ENCODE results near the gene ULK4. TPM values are rescaled to one million over a fixed set of nuclear protein-coding genes. Genes with fewer than 3 reads are reported as not detected.

Gene ULK4
- total and polyA plus RNA-seq, 2 of the 4 experiments (the other 2 are of a cell fraction), result 2.7 to 5.0 TPM

GRCh38 chr3:41249318-41249717, 712.6 kb downstream of the ULK4 start:
- Histone ChIP-seq H2AFZ (replicated peaks; ENCODE audit: low read length, poor library complexity) (no peak overlapping the region), H4K5ac (ENCODE audit: low read depth, low read length) (no peak overlapping the region), H4K91ac (ENCODE audit: insufficient read depth, low read depth, low read length) (no peak overlapping the region), H2AK9ac (replicated peaks; ENCODE audit: low read depth, low read length, poor library complexity) (no peak overlapping the region), H2BK120ac (ENCODE audit: low read depth, low read length) (no peak overlapping the region), H4K8ac (ENCODE audit: low read depth in 2 of 2, low read length in 2 of 2) (no peak overlapping the region), H2BK15ac (ENCODE audit: low read depth, low read length) (no peak overlapping the region), H3K9me1 (ENCODE audit: insufficient read depth, low read length) (peaks cover 15% of the 10 kb centered on the region; the same call in 1 of the 2 replicates), H2BK20ac (ENCODE audit: low read depth, low read length) (no peak overlapping the region), H2BK5ac (ENCODE audit: low read depth, low read length, poor library complexity, severe bottlenecking) (no peak overlapping the region), H3K56ac (ENCODE audit: extremely low read depth, insufficient read depth, low read length) (no peak overlapping the region), H3K23ac (ENCODE audit: low read depth, low read length) (no peak overlapping the region), H3K36me3 (ENCODE audit: control insufficient read depth, insufficient read depth, low read length) (peaks cover 8% of the 10 kb centered on the region), H3K9me3 (ENCODE audit: control insufficient read depth, insufficient read depth, low read length) (no peaks in the 10 kb centered on the region), H3K14ac (replicated peaks; ENCODE audit: low read depth, low read length) (no peak overlapping the region), H3K4me3 (ENCODE audit: insufficient read depth, low read depth, low read length) (no peak overlapping the region), H3K27me3 (ENCODE audit: control insufficient read depth, insufficient read depth, low read length) (no peaks in the 10 kb centered on the region), H3K4ac (ENCODE audit: low read depth, low read length) (no peak overlapping the region), H3K27ac (ENCODE audit: insufficient read depth, low read length) (no peak overlapping the region), H3K18ac (ENCODE audit: low read depth, low read length) (no peak overlapping the region), H3K9ac (ENCODE audit: low read depth, low read length) (no peak overlapping the region), H3K4me2 (ENCODE audit: low read depth, low read length) (no peak overlapping the region), H3K79me1 (ENCODE audit: low read depth in 1 of 2, low read length in 2 of 2) (no peaks in the 10 kb centered on the region), H4K20me1 (ENCODE audit: insufficient read depth, low read length) (no peaks in the 10 kb centered on the region; the same call in 1 of the 2 replicates), H3K4me1 (ENCODE audit: control insufficient read depth, insufficient read depth, low read length) (peaks cover 3% of the 10 kb centered on the region; the same call in 1 of the 2 replicates), H2AK5ac (ENCODE audit: low read depth, low read length) (no peak overlapping the region)
- ChIA-PET POLR2A (ENCODE audit: unreplicated experiment) (no interaction called here), CTCF (no interaction called here)
- TF ChIP-seq POLR2A (IDR thresholded peaks at IDR 0.05; ENCODE audit: low read depth, low read length) (no peak), CHD1 (IDR thresholded peaks at IDR 0.05; ENCODE audit: low read depth, low read length) (no peak), CEBPB (IDR thresholded peaks at IDR 0.05; ENCODE audit: low read depth, low read length) (no peak), MXI1 (IDR thresholded peaks at IDR 0.05; ENCODE audit: borderline replicate concordance, low read depth, low read length) (no peak)
- in situ Hi-C loops (cut with MboI; ENCODE audit: low sequenced_read_pairs), result no loop called here
- ATAC-seq (ENCODE audit: low read depth) (no peak), DNase-seq (no peak)
- WGBS, 2 experiments (ENCODE audit: extremely low coverage in 2 of 2, insufficient read length in 1 of 2), result no CpG with 5 or more reads among the region's 3 CpGs
- no TSS peak for BruUV-seq (replicated peaks)
- intact Hi-C loops (cut with micrococcal nuclease), result no loop called here
- dilution Hi-C loops (cut with HindIII; ENCODE audit: low sequenced_read_pairs, unreplicated experiment), result no loop called here
